ENCODE results near the gene ATXN7L1. TPM values are rescaled to one million over a fixed set of nuclear protein-coding genes. Genes with fewer than 3 reads are reported as not detected.

Gene ATXN7L1
- total RNA-seq, 1 experiment from 2014 or later: 38.5 TPM

GRCh38 chr7:105849122-105849855 is 27.1 kb downstream of the ATXN7L1 start:
- POLR2A ChIA-PET: no interaction called here
- Mint-ChIP-seq H3K9me3 (peaks cover 4% of the 10 kb centered on the region), H3K4me1 (peaks cover 58% of the 10 kb centered on the region), H3K27ac (peak overlapping the region; percentile 89), H3K27me3 (ENCODE audit: low read depth) (no peaks in the 10 kb centered on the region), H3K4me3 (peak overlapping the region; percentile 24), H3K36me3 (peaks cover 11% of the 10 kb centered on the region)
- DNase-seq (ENCODE audit: low spot score): peak; percentile 56
- peak; percentile 90 for ATAC-seq
- CTCF ChIA-PET: interaction anchor here (0.7 to 2.6 kb wide), 5 partner anchors 28 to 206 kb away, joined by 3 to 16 read pairs (median 6); no protein-coding TSS in a partner anchor
- no peak for TF ChIP-seq ZNF263 (CRISPR knock-in tag; IDR thresholded peaks at IDR 0.05; ENCODE audit: low read depth)
- TF ChIP-seq NR1H2 (CRISPR knock-in tag; IDR thresholded peaks at IDR 0.05): no peak
- no peak for TF ChIP-seq ZNF512 (CRISPR knock-in tag; IDR thresholded peaks at IDR 0.05; ENCODE audit: borderline replicate concordance)
- TF ChIP-seq ELF4 (CRISPR knock-in tag; IDR thresholded peaks at IDR 0.05; ENCODE audit: low read depth): no peak
- no peak for TF ChIP-seq HMGA2 (CRISPR knock-in tag; IDR thresholded peaks at IDR 0.05)
- no peak for TF ChIP-seq ZNF425 (CRISPR knock-in tag; conservative IDR thresholded peaks at IDR 0.05)
- TF ChIP-seq FOXK1 (CRISPR knock-in tag; IDR thresholded peaks at IDR 0.05): peak; percentile 76
- peak; percentile 94 for TF ChIP-seq SMAD4 (CRISPR knock-in tag; IDR thresholded peaks at IDR 0.05)
- 0 out of 2 replicates have a peak, but pooled peaks have one; percentile 40 for TF ChIP-seq AFF4 (CRISPR knock-in tag; IDR thresholded peaks at IDR 0.05; ENCODE audit: borderline replicate concordance)
- TF ChIP-seq NFATC4 (CRISPR knock-in tag; IDR thresholded peaks at IDR 0.05): no peak
- no peak for TF ChIP-seq IRF1 (CRISPR knock-in tag; IDR thresholded peaks at IDR 0.05)
- TF ChIP-seq CREM (CRISPR knock-in tag; IDR thresholded peaks at IDR 0.05): peak; percentile 46; the same call in 1 of the 2 replicates
- TF ChIP-seq PRDM15 (CRISPR knock-in tag; IDR thresholded peaks at IDR 0.05): no peak
- TF ChIP-seq ZNF396 (CRISPR knock-in tag; IDR thresholded peaks at IDR 0.05; ENCODE audit: borderline replicate concordance): no peak
- TF ChIP-seq RORB (CRISPR knock-in tag; IDR thresholded peaks at IDR 0.05): no peak
- TF ChIP-seq JAZF1 (CRISPR knock-in tag; IDR thresholded peaks at IDR 0.05): no peak
- TF ChIP-seq ETV6 (CRISPR knock-in tag; IDR thresholded peaks at IDR 0.05): peak; percentile 93
- TF ChIP-seq TEAD1 (CRISPR knock-in tag; IDR thresholded peaks at IDR 0.05): peak; percentile 73; the same call in 1 of the 2 replicates
- no peak for TF ChIP-seq IRF2 (CRISPR knock-in tag; IDR thresholded peaks at IDR 0.05; ENCODE audit: borderline replicate concordance, low read depth)
- TF ChIP-seq ZNF121 (CRISPR knock-in tag; IDR thresholded peaks at IDR 0.05): no peak
- TF ChIP-seq FOXP1 (CRISPR knock-in tag; IDR thresholded peaks at IDR 0.05; ENCODE audit: borderline replicate concordance): 0 out of 2 replicates have a peak, but pooled peaks have one; percentile 17
- no peak for TF ChIP-seq EMX1 (CRISPR knock-in tag; IDR thresholded peaks at IDR 0.05)
- no peak for TF ChIP-seq KAT7 (CRISPR knock-in tag; IDR thresholded peaks at IDR 0.05; ENCODE audit: borderline replicate concordance)
- TF ChIP-seq NFYB (CRISPR knock-in tag; conservative IDR thresholded peaks at IDR 0.05; ENCODE audit: low read depth): no peak
- no peak for TF ChIP-seq CBFB (CRISPR knock-in tag; IDR thresholded peaks at IDR 0.05; ENCODE audit: low read depth)
- no peak for TF ChIP-seq ZMAT4 (CRISPR knock-in tag; IDR thresholded peaks at IDR 0.05)
